HepG2 (cell line): ENCODE results near the gene PTK7. TPM values are rescaled to one million over a fixed set of nuclear protein-coding genes. Genes with fewer than 3 reads are reported as not detected.

Experiments used
- CC2D1A ChIP-seq: sonication (generic); formaldehyde crosslinking; IDR thresholded peaks from 2 replicates; pipeline ENCODE4 v1.8.1; 2023; ENCODE audit warnings: mild to moderate bottlenecking, missing genetic modification reagents
- CENPX ChIP-seq: sonication (generic); formaldehyde crosslinking; IDR thresholded peaks from 2 replicates; pipeline ENCODE4 v1.9.0; 2021; ENCODE audit warnings: mild to moderate bottlenecking, missing genetic modification reagents, moderate library complexity
- DDIT3 ChIP-seq: sonication (generic); formaldehyde crosslinking; IDR thresholded peaks from 2 replicates; pipeline ENCODE4 v1.4.0; 2020; ENCODE audit warnings: mild to moderate bottlenecking, missing genetic modification reagents
- E2F2 ChIP-seq: sonication (generic); formaldehyde crosslinking; IDR thresholded peaks from 2 replicates; pipeline ENCODE4 v1.4.0; 2020; ENCODE audit warnings: missing genetic modification reagents, borderline replicate concordance
- HINFP ChIP-seq: sonication (generic); formaldehyde crosslinking; IDR thresholded peaks from 2 replicates; pipeline ENCODE4 v1.4.0; 2020; ENCODE audit warnings: low read depth, mild to moderate bottlenecking, missing genetic modification reagents
- IRF2 ChIP-seq: IDR thresholded peaks from 2 replicates; pipeline ENCODE4 v1.6.1; 2018; ENCODE audit warnings: missing genetic modification reagents, missing compliant biosample characterization
- MAX ChIP-seq: IDR thresholded peaks from 2 replicates; pipeline ENCODE4 v1.6.1; 2012; ENCODE audit warnings: inconsistent platforms
- MBD4 ChIP-seq: IDR thresholded peaks from 2 replicates; pipeline ENCODE4 v1.6.1; 2012; ENCODE audit warnings: low read length, inconsistent platforms, borderline replicate concordance
- SP2 ChIP-seq: sonication (generic); formaldehyde crosslinking; IDR thresholded peaks from 2 replicates; pipeline ENCODE4 v1.5.1; 2020; ENCODE audit warnings: mild to moderate bottlenecking, missing genetic modification reagents
- TEF ChIP-seq: sonication (generic); formaldehyde crosslinking; IDR thresholded peaks from 2 replicates; pipeline ENCODE4 v1.5.0; 2020; ENCODE audit warnings: missing genetic modification reagents
- ZBTB44 ChIP-seq: sonication (generic); formaldehyde crosslinking; IDR thresholded peaks from 2 replicates; pipeline ENCODE4 v1.4.0; 2020; ENCODE audit warnings: missing genetic modification reagents
- ZBTB8A ChIP-seq: sonication (generic); formaldehyde crosslinking; IDR thresholded peaks from 2 replicates; pipeline ENCODE4 v1.4.0; 2020; ENCODE audit warnings: mild to moderate bottlenecking, low read depth, missing genetic modification reagents, borderline replicate concordance
- ZEB1 ChIP-seq: IDR thresholded peaks from 2 replicates; pipeline ENCODE4 v1.6.1; 2012; ENCODE audit warnings: mild to moderate bottlenecking, low read depth, inconsistent platforms; ENCODE audit not compliant: insufficient replicate concordance
- ZFAT ChIP-seq: sonication (generic); formaldehyde crosslinking; conservative IDR thresholded peaks from 2 replicates; pipeline ENCODE4 v1.8.1; 2023; ENCODE audit warnings: missing genetic modification reagents, inconsistent platforms
- ZNF451 ChIP-seq: sonication (generic); formaldehyde crosslinking; IDR thresholded peaks from 2 replicates; pipeline ENCODE4 v1.5.0; 2020; ENCODE audit warnings: mild to moderate bottlenecking, missing genetic modification reagents
- ZNF672 ChIP-seq: sonication (generic); formaldehyde crosslinking; IDR thresholded peaks from 2 replicates; pipeline ENCODE4 v1.8.1; 2022; ENCODE audit warnings: missing genetic modification reagents
- ZNF776 ChIP-seq: sonication (generic); formaldehyde crosslinking; IDR thresholded peaks from 2 replicates; pipeline ENCODE4 v1.4.0; 2020; ENCODE audit warnings: mild to moderate bottlenecking, missing genetic modification reagents
- ZNF777 ChIP-seq: sonication (generic); formaldehyde crosslinking; IDR thresholded peaks from 2 replicates; pipeline ENCODE4 v1.4.0; 2020; ENCODE audit warnings: missing genetic modification reagents
- ZXDC ChIP-seq: sonication (generic); formaldehyde crosslinking; IDR thresholded peaks from 2 replicates; pipeline ENCODE4 v1.5.0; 2020; ENCODE audit warnings: mild to moderate bottlenecking, missing genetic modification reagents
- polyA plus RNA-seq, 8 experiments: library from polyadenylated mRNA; depleted of rRNA in 3 of 8; stranded (reverse) in 7 of 8; unstranded in 1 of 8; fragments of >200 nt; fragmentation: Illumina TruSeq in 4 of 8; extraction: Trizol in 4 of 8; gene quantifications; 2 replicates each; pipeline versions ENCODE4 v1.2.1 to v1.2.3, GENCODE V29; 2011 to 2016; ENCODE audit warnings: low read depth in 4 of 8, missing spikeins in 1 of 8, mixed read lengths in 1 of 8; ENCODE audit not compliant: insufficient read depth in 1 of 8
- total RNA-seq, 5 experiments: library from RNA; depleted of rRNA; stranded (reverse); fragments of >200 nt; fragmentation: Illumina TruSeq; extraction: Trizol; gene quantifications; 2 replicates each; pipeline ENCODE4 v1.2.3, GENCODE V29; 2016; ENCODE audit warnings: low read depth in 1 of 5

Gene PTK7
- total and polyA plus RNA-seq, 2 of the 13 experiments (the other 11 are each of a cell fraction or from before 2014, with no cell fraction given), result 98.5 to 99.8 TPM

GRCh38 chr6:43181942-43182860 lies 106.1 kb downstream of the PTK7 start, which contains the start of gene CUL9 (continued):
- TF ChIP-seq ZXDC (CRISPR knock-in tag) (peak; percentile 94), ZNF776 (CRISPR knock-in tag) (peak; percentile 75; the same call in 1 of the 2 replicates), ZEB1 (no peak), IRF2 (CRISPR knock-in tag) (peak; percentile 94), CENPX (no peak), HINFP (CRISPR knock-in tag) (no peak), ZFAT (CRISPR knock-in tag) (no peak), ZNF777 (CRISPR knock-in tag) (no peak), MAX (peak; percentile 96), TEF (CRISPR knock-in tag) (no peak), DDIT3 (CRISPR knock-in tag) (no peak), E2F2 (no peak), ZNF672 (CRISPR knock-in tag) (no peak), MBD4 (no peak), CC2D1A (CRISPR knock-in tag) (0 out of 2 replicates have a peak, but pooled peaks have one; percentile 19), SP2 (CRISPR knock-in tag) (peak; percentile 67), ZBTB44 (CRISPR knock-in tag) (0 out of 2 replicates have a peak, but pooled peaks have one; percentile 64), ZBTB8A (peak; percentile 48; the same call in 1 of the 2 replicates), ZNF451 (CRISPR knock-in tag) (peak; percentile 81)
